Activated CD8-positive, alpha-beta memory T cell treated with anti-CD3 and anti-CD28 coated beads for 1 hour (primary cell): Measurements from ENCODE around the gene NPW.

Experiments
- DNase-seq, 2 donors: peaks; one replicate each; pipeline ENCODE4 v3.0.0-alpha.2; 2020; ENCODE audit warnings: low read depth in 1 of 2; ENCODE audit errors: extremely low read depth in 1 of 2

The NPW gene

GRCh38 chr16:2019518-2019920 lies at the start of gene NPW:
TSS of gene NPW (plus strand) at chr16:2019785.
- no peak for DNase-seq

- DNase-seq: peak; percentile 87 to 93
These were observed 47.6 kb upstream of the NPW start, which contains the start of gene TBL3 for GRCh38 chr16:1971796-1972489. TSS of gene TBL3 (plus strand) at chr16:1972053. CDS start at chr16:1972165, 112 bp downstream.

- no peak for DNase-seq
These were observed 47.1 kb upstream of the NPW start for GRCh38 chr16:1972490-1972877.

- no peak for DNase-seq
These were observed 46.0 kb upstream of the NPW start for GRCh38 chr16:1973461-1974156.

- no peak for DNase-seq
These were observed 45.2 kb upstream of the NPW start for GRCh38 chr16:1974157-1975070.

- no peak for DNase-seq
These were observed 44.0 kb upstream of the NPW start for GRCh38 chr16:1975432-1976215.

- no peak for DNase-seq
These were observed 43.4 kb upstream of the NPW start for GRCh38 chr16:1976216-1976520.

GRCh38 chr16:1976951-1977874 lies 42.4 kb upstream of the NPW start:
- no peak for DNase-seq

- no peak for DNase-seq
These were observed 41.7 kb upstream of the NPW start for GRCh38 chr16:1977875-1978268.

- DNase-seq: no peak
These were observed 41.0 kb upstream of the NPW start for GRCh38 chr16:1978476-1979120.

GRCh38 chr16:1979271-1980029 lies 40.1 kb upstream of the NPW start:
- no peak for DNase-seq

GRCh38 chr16:1980030-1980769 lies 39.4 kb upstream of the NPW start:
- no peak for DNase-seq

GRCh38 chr16:1980770-1981087 lies 38.9 kb upstream of the NPW start:
- DNase-seq: no peak

GRCh38 chr16:1981398-1981836 lies 38.2 kb upstream of the NPW start, which contains the start of gene NOXO1:
TSS of gene NOXO1 (minus strand) at chr16:1981469. CDS start at chr16:1981179, 290 bp downstream.
- no peak for DNase-seq

GRCh38 chr16:1982013-1982433 lies 37.6 kb upstream of the NPW start:
- DNase-seq: no peak

- no peak for DNase-seq
These were observed 36.5 kb upstream of the NPW start for GRCh38 chr16:1982991-1983543.

- DNase-seq: peak in 1 of 2 donors; percentile 51
These were observed 35.8 kb upstream of the NPW start, which contains the start of gene GFER for GRCh38 chr16:1983544-1984346. TSS of gene GFER (plus strand) at chr16:1984193. CDS start at chr16:1984219, 26 bp downstream.
